ENCODE results near the gene API5. TPM values are rescaled to one million over a fixed set of nuclear protein-coding genes. Genes with fewer than 3 reads are reported as not detected.

Gene API5
- total and polyA plus RNA-seq, 9 donors, result 29.9 to 83.2 (median 68.9) TPM

DNA sequence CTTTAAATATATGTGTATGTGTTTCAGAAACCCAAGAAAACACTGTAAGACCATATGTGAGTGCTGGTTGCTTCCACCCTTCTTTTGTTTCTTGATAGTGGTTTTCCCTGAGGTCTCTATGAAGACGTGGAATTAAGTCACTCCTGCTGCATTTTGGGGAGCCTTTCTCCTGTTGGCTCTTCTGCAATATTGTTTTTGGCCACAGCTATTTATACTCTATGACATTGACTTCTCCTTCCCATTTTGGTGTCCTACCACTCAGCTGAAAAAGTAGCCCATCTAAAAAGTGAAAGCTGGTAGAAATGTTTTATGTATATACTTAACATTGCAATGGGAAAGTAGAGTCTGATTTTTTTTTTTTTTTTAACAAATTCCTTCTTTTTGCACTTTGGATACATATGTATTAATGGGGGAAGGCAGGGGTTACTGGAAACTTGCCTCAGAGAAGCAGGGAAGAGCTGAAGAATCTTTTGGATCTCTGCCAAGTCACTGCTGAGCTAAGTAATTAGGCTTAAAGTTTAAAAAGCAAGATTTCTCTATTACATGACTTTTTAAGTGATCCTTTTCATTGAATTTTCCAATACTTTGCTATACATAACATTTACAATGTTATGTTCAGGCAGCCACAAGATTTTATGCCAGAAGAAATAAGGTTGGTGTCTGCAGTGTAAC, 48.7 kb downstream of the API5 start:
- intact Hi-C loops (cut with DNase I), result no loop called here
- Histone ChIP-seq H3K27me3 (no peaks in the 10 kb centered on the region), H3K9me3 (no peaks in the 10 kb centered on the region), H3K4me3 (no peak overlapping the region), H3K27ac (no peak overlapping the region), H3K4me1 (ENCODE audit: insufficient read depth) (peaks cover 9% of the 10 kb centered on the region), H3K36me3 (no peaks in the 10 kb centered on the region)
- TF ChIP-seq, protein P1, sequence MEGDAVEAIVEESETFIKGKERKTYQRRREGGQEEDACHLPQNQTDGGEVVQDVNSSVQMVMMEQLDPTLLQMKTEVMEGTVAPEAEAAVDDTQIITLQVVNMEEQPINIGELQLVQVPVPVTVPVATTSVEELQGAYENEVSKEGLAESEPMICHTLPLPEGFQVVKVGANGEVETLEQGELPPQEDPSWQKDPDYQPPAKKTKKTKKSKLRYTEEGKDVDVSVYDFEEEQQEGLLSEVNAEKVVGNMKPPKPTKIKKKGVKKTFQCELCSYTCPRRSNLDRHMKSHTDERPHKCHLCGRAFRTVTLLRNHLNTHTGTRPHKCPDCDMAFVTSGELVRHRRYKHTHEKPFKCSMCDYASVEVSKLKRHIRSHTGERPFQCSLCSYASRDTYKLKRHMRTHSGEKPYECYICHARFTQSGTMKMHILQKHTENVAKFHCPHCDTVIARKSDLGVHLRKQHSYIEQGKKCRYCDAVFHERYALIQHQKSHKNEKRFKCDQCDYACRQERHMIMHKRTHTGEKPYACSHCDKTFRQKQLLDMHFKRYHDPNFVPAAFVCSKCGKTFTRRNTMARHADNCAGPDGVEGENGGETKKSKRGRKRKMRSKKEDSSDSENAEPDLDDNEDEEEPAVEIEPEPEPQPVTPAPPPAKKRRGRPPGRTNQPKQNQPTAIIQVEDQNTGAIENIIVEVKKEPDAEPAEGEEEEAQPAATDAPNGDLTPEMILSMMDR (IDR thresholded peaks at IDR 0.05), result no peak
- no peak for TF ChIP-seq POLR2A (IDR thresholded peaks at IDR 0.05)
- no peak for TF ChIP-seq EP300 (IDR thresholded peaks at IDR 0.05)
- WGBS, 3 donors, result 27 to 47% (median 35%) methylated on average over 1 of the region's 1 CpG
- DNase-seq, result no peak

- Histone ChIP-seq H3K4me3 (no peak overlapping the region), H3K4me1 (ENCODE audit: insufficient read depth) (peaks cover 3% of the 10 kb centered on the region), H3K9me3 (no peaks in the 10 kb centered on the region), H3K27ac (no peak overlapping the region), H3K36me3 (no peaks in the 10 kb centered on the region), H3K27me3 (no peaks in the 10 kb centered on the region)
- intact Hi-C loops (cut with DNase I), result no loop called here
- TF ChIP-seq EP300 (IDR thresholded peaks at IDR 0.05) (no peak), POLR2A (IDR thresholded peaks at IDR 0.05) (no peak)
- TF ChIP-seq, protein P1 (IDR thresholded peaks at IDR 0.05), result no peak
- 60 to 63% (median 62%) methylated on average over 5 of the region's 5 CpGs for WGBS, 3 donors
- no peak for DNase-seq
These were observed 54.9 kb downstream of the API5 start for GRCh38 chr11:43366677-43367076.

- no peak for DNase-seq
- Histone ChIP-seq H3K9me3 (no peaks in the 10 kb centered on the region), H3K4me3 (no peak overlapping the region), H3K4me1 (ENCODE audit: insufficient read depth) (peaks cover 3% of the 10 kb centered on the region), H3K36me3 (no peaks in the 10 kb centered on the region), H3K27me3 (no peaks in the 10 kb centered on the region), H3K27ac (no peak overlapping the region)
- intact Hi-C loops (cut with DNase I), result no loop called here
- 21 to 39% (median 21%) methylated on average over 7 of the region's 7 CpGs for WGBS, 3 donors
- TF ChIP-seq EP300 (IDR thresholded peaks at IDR 0.05), result no peak
- no peak for TF ChIP-seq POLR2A (IDR thresholded peaks at IDR 0.05)
- TF ChIP-seq, protein P1 (IDR thresholded peaks at IDR 0.05), result no peak
These were observed 55.8 kb downstream of the API5 start for GRCh38 chr11:43367382-43368178.

GRCh38 chr11:43376065-43376464, 64.3 kb downstream of the API5 start:
- WGBS, 3 donors, result 86 to 91% (median 87%) methylated on average over 2 of the region's 2 CpGs

More at GRCh38 chr11:43376065-43376464, 64.3 kb downstream of the API5 start:
- Histone ChIP-seq H3K4me1 (ENCODE audit: insufficient read depth) (no peaks in the 10 kb centered on the region), H3K27ac (no peak overlapping the region), H3K36me3 (no peaks in the 10 kb centered on the region), H3K9me3 (no peaks in the 10 kb centered on the region), H3K4me3 (no peak overlapping the region), H3K27me3 (no peaks in the 10 kb centered on the region)
- DNase-seq, result no peak
- TF ChIP-seq EP300 (IDR thresholded peaks at IDR 0.05) (no peak), POLR2A (IDR thresholded peaks at IDR 0.05) (no peak)
- TF ChIP-seq, protein P1 (IDR thresholded peaks at IDR 0.05), result no peak
- intact Hi-C loops (cut with DNase I), result no loop called here

Measured in ovary (tissue), 9 donors.